DMS114 treated with DMSO at 0.1 percent for 48 hours (cell line): ENCODE results near the gene IFT22.
A peak's percentile ranks its signal among the peaks of the same experiment; 100 is the strongest.
"Not testable (repeated sequence)": the region's sequence is repeated elsewhere in the genome, so short reads cannot be mapped to it uniquely, and the experiment has no call there.

Experiments used
- DNase-seq: peaks from one replicate; lab custom pipeline; 2025; ENCODE audit not compliant: unreplicated experiment; lab: John Stamatoyannopoulos, UW

Gene IFT22

DNA sequence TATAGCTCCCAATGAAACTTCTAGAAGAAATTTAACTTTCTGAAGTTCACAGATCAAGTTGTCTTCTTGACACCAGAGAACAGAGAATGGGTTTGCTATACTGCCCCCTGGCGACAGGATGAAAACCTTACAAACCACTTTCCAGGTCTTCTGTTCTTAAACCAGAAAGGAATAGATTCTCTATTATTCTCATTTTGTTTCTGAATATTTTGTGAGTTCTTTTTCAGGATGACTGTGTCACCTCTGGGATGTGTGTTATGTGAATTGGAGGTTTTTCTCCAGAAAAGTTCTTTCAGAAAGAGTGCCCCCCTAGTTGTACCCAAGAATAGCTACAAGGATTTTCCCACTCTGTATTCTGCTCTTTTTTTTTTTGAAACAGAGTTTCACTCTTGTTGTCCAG lies 6.3 kb downstream of the IFT22 start:
- DNase-seq = no peak

- DNase-seq = peak; percentile 76
Measured at GRCh38 chr7:101308245-101309085, 13.1 kb downstream of the IFT22 start.

DNA sequence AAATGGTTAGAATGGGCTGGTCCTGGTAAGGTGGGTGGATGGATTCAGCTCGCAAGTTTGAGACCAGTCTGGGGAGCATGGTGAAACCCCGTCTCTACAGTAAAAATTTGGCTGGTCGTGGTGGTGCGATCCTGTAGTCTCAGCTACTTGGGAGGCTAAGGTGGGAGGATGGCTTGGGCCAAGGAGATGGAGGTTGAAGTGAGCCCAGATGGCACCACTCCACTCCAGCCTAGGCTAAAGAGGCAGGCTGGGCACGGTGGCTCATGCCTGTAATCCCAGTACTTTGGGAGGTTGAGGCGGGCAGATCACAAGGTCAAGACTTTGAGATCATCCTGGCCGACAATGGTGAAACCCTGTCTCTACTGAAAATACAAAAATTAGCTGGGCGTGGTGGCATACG lies 15.3 kb downstream of the IFT22 start:
- no peak for DNase-seq

- DNase-seq = no peak
Measured at GRCh38 chr7:101303102-101303701, 18.4 kb downstream of the IFT22 start.

DNA sequence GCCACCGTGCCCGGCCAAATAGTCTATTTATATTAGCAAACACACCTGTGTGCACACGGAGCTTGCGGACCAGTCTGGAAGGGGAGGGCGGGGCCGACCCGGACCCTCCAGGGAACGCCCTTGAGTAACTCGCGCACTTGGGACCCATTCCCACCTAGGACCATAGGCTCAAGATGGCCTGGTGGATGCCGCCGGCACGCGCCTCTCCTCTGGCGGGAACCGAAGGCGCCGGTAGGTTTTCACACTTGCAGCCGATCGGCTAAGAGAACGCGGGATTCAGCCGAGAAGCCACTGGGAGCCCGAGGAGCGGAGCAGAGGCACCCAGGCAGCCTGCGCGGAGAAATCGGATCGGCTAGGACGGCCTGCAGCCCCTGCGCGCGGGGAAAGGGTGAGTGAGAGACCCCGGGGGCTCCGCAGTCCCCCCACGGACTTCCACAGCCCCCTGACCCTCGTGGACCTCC lies 18.9 kb downstream of the IFT22 start:
- no peak for DNase-seq

- DNase-seq = no peak
Measured at GRCh38 chr7:101300465-101301376, 20.9 kb downstream of the IFT22 start.

DNA sequence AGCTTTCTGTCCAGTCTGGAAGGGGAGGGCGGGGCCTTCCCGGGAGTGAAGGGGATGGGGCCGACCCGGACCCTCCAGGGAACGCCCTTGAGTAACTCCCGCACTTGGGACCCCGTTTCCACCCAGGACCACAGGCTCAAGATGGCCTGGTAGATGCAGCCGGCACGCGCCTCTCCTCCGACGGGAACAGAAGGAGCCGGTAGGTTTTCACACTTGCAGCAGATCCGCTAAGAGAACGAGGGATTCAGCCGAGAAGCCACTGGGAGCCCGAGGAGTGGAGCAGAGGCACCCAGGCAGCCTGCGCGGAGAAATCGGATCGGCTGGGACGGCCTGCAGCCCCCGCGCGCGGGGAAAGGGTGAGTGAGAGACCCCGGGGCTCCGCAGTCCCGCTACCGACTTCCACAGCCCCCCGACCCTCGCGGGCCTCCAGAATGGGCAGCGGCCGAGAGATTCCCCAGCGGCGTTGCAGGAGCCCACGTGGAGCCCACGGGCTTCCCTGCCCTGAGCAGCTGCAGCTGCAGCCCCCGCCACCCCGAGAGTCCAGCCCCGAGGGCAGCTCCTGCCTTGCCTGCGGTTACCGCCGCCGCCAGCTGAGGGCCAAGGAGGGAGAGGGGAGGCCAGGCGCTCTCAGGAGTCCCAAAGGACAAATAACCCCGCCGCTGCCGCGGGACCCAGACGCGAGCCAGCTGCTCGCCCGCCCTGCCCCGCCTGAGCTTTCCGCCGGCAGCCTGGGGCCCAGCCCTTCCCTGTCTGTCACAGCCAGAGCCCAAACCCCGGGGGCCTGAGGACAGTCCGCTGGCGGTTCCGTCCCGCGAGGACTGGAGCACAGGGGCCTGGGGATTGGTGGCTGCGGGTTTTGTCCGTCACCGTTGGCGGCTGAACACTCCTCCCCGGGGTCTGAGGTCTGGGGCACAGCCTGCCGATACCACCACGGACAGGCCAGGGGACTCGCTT lies 21.8 kb downstream of the IFT22 start:
- no peak for DNase-seq

DNA sequence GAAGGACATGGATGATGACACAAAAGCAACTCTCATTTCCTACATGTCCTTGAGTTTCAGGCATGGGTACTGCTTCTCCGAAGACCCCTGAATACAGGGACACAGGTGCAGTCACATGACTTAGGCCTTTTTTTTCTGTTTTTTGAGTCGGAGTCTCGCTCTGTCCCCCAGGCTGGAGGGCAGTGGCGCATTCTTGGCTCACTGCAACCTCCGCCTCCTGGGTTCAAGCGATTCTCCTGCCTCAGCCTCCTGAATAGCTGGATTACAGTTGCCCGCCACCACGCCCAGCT lies 26.8 kb downstream of the IFT22 start:
- no peak for DNase-seq

DNA sequence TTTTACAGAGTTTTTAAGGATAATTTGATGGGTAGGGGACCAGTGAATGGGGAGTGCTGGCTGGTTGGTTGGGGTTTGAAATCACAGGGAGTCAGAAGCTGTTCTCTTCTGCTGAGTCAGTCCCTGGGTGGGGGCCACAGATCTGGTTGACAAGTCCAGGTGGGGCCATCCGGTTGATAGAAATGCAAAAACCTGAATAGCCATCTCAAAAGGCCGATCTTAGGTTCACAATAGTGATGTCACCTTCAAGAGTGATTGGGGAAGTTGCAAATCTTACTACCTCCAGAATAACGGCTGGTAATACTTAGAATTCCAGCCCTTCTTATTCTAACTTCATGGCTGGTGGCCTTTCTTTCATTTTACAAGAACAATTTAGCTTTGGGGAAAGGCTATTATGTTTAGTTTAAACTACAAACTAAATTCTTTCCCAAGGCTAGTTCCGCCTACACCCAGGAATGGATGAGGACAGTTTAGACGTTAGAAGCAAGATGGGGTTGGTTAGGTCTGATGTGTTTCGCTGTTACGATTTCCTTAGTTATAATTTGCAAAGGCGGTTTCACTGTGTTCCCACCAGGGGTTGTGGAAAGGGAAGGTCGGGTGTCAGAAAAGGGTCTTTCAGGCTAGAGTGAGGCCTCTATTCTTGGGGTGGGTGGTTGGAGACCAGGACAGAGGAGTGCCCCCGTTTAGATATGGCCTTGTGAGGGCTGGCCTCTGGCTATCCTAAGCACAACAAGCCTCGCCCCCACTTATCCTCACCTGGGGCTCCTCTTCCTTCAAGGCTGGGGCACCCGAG lies 27.4 kb downstream of the IFT22 start:
- DNase-seq = no peak

DNA sequence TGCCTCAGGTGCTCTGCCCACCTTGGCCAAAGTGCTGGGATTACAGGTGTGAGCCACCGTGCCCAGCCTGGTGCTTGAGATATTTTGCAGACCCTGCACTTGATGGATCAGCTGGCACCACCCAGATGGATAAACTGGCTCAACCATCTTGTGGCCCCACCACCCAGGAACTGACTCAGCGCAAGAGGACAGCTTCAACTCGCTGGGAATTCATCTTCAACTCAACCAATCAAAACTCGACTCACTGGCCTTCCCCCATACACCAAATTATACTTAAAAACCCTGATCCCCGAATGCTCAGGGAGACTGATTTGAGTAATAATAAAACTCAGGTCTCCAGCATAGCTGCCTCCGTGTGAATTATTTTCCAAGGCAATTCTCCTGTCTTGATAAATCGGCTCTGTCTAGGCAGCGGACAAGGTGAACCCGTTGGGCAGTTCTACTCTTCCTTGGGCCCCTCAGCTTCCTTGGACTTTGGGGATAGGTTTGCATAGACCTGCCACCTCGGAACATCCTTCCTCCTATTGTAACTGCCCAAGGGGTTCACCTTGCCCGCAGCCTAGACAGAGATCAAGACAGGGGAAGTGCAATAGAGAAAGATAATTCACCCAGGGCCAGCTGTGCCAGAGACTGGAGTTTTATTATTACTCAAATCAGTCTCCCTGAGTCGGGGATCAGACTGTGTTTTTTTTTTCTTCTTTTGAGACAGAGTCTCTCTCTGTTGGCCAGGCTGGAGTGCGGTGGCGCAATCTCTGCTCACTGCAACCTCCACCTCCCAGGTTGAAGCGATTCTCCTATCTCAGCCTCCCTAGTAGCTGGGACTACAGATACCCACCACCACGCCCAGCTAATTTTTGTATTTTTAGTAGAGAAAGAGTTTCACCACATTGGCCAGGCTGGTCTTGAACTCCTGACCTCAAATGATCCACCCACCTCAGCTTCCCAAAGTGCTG lies 28.3 kb downstream of the IFT22 start:
- DNase-seq = not testable (repeated sequence)

DNA sequence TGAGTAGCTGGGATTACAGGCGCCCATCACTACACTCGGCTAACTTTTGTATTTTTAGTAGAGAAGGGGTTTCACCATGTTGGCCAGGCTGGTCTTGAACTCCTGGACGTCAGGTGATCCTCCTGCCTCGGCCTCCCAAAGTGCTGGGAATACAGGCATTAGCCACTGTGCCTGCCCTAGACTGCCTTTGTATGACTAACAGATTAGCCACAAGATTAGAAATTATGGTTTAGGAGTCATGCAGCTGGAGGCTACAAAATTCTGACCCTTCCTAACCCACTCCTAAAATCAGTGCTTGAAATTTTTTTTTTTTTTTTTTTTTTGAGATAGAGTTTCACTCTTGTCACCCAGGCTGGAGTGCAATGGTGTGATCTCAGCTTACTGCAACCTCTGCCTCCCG lies 29.0 kb downstream of the IFT22 start:
- not testable (repeated sequence) for DNase-seq

DNA sequence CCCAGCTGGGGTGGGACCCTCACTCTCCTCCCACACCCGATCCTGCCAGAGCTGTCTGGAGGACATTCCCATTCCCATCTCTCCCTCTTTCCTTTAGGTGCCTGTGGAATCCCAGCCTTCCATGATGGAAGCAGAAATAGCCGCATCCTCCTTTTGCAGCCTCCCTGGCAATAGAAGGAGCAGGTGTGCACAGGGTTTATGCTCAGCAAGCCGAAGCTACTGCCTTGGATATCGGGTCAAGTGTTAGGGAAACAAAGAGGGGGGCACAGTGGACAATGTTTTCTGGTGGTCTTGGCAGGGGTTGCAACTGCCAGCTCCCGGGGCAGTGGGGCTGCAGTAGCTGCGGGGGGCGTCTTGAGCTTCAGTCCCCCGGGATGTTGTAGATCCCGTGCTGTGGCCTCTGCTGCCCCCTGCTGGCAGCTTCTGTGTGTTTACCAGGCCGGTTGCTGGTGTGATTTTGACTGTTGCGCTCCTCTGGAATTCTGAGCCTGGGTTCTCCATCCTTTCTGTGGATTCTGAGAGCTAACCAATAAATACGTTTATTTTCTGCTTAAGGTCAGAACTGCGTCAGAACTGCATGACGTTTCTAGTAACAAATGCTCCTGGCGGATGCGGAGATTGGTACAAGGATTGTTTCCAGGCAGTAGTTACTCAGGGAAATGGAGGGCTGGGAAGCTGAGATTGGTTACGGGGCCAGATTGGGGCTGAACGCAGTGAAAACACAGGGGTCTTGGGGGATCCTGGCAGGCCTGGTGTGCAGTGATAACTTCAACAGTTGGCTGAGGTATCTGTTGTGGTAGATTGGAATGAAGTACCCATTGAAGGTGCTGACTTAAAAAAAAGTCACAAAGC lies 31.2 kb downstream of the IFT22 start:
- peak; percentile 48 for DNase-seq

- DNase-seq = not testable (repeated sequence)
Measured at GRCh38 chr7:101289687-101290086, 31.9 kb downstream of the IFT22 start.

DNA sequence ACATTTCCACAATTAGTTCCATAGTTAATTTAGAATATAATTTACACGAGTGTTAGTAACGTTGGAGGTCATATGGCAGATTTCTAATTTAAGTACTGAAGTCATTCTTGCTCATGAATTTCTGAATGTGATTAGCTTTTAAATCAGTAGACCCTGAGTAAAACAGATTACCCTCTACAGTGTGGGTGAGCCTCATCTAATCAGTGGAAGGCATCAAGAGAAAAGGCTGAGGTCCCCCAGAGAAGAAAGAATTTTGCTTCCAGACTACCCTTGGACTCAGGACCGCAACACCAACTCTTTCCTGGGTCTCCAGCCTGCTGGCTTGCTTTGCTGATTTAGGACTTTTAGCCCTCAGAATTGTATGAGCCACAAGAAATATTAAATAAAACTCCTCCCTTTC lies 33.2 kb downstream of the IFT22 start:
- no peak for DNase-seq

GRCh38 chr7:101287032-101287431 lies 34.6 kb downstream of the IFT22 start:
- no peak for DNase-seq

DNA sequence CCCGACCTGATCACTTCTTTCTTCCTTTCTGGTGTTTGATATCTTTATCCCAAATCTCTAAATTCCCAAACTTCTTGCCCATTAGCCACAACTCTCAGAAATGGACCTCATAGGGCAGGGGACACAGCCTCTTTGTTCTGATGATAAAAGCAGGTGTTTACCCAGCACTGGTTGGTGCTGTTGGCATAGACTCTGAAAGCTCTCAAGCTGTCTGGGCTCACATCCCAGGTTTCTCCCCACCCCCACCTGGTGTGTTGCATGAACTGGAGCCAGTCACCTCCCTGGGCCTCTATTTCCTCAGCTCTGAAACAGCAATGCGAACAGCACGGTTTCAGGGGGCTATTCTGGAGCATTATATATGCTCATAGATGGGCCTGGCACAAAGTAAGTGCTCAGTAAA lies 35.7 kb downstream of the IFT22 start:
- DNase-seq = not testable (repeated sequence)

- no peak for DNase-seq
Measured at GRCh38 chr7:101285171-101285570, 36.4 kb downstream of the IFT22 start.

- DNase-seq = not testable (repeated sequence)
Measured at GRCh38 chr7:101280912-101281311, 40.7 kb downstream of the IFT22 start.
